HL-60 (cell line): ENCODE data around the gene IGF2R.

ENCODE experiments used
- POLR2AphosphoS5 ChIP-seq: IDR thresholded peaks from 2 replicates; pipeline ENCODE4 v1.6.1; 2012; ENCODE audit warnings: low read depth
- TF ChIP-seq, protein P1 (sequence below): IDR thresholded peaks from one replicate; pipeline ENCODE4 v1.5.1; 2011; ENCODE audit warnings: low read length, control low read depth, inconsistent platforms; ENCODE audit not compliant: insufficient read depth

- TF ChIP-seq, protein P1, sequence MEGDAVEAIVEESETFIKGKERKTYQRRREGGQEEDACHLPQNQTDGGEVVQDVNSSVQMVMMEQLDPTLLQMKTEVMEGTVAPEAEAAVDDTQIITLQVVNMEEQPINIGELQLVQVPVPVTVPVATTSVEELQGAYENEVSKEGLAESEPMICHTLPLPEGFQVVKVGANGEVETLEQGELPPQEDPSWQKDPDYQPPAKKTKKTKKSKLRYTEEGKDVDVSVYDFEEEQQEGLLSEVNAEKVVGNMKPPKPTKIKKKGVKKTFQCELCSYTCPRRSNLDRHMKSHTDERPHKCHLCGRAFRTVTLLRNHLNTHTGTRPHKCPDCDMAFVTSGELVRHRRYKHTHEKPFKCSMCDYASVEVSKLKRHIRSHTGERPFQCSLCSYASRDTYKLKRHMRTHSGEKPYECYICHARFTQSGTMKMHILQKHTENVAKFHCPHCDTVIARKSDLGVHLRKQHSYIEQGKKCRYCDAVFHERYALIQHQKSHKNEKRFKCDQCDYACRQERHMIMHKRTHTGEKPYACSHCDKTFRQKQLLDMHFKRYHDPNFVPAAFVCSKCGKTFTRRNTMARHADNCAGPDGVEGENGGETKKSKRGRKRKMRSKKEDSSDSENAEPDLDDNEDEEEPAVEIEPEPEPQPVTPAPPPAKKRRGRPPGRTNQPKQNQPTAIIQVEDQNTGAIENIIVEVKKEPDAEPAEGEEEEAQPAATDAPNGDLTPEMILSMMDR: no peak
- no peak for TF ChIP-seq POLR2AphosphoS5
Observed at GRCh38 chr6:160085226-160085625, 116.3 kb downstream of the IGF2R start.
